ENCODE results near the gene HAND1.

HAND1 gene

GRCh38 chr5:154461531-154461930 lies 16.5 kb downstream of the HAND1 start:
- in situ Hi-C loops (cut with HindIII; ENCODE audit: low sequenced_read_pairs): no loop called here

DNA sequence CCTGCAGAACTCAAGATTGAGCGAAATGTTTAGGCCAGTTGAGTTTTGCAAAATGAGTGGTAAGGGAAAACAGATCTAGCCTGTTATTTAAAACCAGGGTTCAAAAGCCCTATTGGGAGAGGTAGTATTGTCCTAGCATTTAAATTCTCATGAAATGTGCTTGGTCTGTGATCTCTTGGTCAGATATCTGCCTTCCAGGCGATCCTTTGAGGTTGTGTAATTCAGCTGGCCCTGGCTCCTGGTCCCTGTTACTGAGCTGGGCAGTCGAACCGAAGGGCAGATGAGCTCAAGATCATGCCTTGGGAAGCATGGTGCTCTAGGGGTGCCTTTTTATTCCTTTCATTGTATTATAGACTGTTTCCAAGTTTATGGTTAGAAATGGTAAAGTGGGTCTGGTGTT lies 17.9 kb downstream of the HAND1 start:
- in situ Hi-C loops (cut with HindIII; ENCODE audit: low sequenced_read_pairs): no loop called here

- in situ Hi-C loops (cut with HindIII; ENCODE audit: low sequenced_read_pairs): loop anchor here (5.0 kb wide), 2 partner anchors 148 to 188 kb away; no protein-coding TSS in a partner anchor
Observed at GRCh38 chr5:154459015-154459414, 19.0 kb downstream of the HAND1 start.

GRCh38 chr5:154456540-154456939 lies 21.5 kb downstream of the HAND1 start:
- in situ Hi-C loops (cut with HindIII; ENCODE audit: low sequenced_read_pairs): loop anchor here (5.0 kb wide), 2 partner anchors 151 to 191 kb away; no protein-coding TSS in a partner anchor

GRCh38 chr5:154455585-154455984 lies 22.4 kb downstream of the HAND1 start:
- in situ Hi-C loops (cut with HindIII; ENCODE audit: low sequenced_read_pairs): loop anchor here (5.0 kb wide), 2 partner anchors 152 to 192 kb away; no protein-coding TSS in a partner anchor

DNA sequence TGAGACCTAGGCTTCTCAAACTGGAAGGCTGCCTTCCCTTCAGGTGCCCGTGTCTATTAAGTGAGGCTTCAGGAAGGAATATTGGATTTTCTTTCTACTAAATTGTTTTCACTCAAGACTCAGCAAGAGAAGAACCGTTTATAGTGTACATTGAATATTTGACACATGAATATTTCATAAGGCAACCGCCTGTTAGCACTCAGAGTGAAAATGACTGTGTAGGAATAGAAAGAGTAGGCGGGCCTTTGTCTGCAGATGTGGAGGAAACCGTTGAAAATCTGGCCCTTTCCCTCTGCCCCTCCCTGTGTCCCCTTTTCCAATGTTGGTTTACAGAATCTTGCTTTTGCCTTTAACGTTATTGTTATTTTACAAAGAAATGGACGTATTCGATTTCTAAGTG lies 26.1 kb downstream of the HAND1 start:
- in situ Hi-C loops (cut with HindIII; ENCODE audit: low sequenced_read_pairs): no loop called here

DNA sequence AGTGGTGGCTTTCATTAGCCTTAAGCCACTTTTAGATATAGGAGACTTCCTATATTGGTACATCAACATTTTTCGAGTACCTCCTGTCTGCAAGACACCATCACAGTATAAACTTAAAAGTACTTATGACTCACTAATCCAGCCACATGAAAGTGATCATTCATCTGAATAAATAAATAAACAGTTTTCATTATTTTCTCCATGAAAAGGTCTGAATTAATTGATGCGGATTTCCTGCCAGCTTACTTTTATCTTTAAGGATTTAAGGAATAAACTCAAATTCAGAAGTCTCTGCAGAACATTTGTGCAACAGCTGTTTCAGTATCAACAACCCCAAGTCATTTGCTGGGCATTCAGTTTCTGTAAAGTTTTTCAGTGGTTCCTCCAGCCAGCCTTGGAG lies 28.2 kb downstream of the HAND1 start:
- in situ Hi-C loops (cut with HindIII; ENCODE audit: low sequenced_read_pairs): no loop called here

- in situ Hi-C loops (cut with HindIII; ENCODE audit: low sequenced_read_pairs): no loop called here
Observed at GRCh38 chr5:154447089-154447725, 30.8 kb downstream of the HAND1 start.

DNA sequence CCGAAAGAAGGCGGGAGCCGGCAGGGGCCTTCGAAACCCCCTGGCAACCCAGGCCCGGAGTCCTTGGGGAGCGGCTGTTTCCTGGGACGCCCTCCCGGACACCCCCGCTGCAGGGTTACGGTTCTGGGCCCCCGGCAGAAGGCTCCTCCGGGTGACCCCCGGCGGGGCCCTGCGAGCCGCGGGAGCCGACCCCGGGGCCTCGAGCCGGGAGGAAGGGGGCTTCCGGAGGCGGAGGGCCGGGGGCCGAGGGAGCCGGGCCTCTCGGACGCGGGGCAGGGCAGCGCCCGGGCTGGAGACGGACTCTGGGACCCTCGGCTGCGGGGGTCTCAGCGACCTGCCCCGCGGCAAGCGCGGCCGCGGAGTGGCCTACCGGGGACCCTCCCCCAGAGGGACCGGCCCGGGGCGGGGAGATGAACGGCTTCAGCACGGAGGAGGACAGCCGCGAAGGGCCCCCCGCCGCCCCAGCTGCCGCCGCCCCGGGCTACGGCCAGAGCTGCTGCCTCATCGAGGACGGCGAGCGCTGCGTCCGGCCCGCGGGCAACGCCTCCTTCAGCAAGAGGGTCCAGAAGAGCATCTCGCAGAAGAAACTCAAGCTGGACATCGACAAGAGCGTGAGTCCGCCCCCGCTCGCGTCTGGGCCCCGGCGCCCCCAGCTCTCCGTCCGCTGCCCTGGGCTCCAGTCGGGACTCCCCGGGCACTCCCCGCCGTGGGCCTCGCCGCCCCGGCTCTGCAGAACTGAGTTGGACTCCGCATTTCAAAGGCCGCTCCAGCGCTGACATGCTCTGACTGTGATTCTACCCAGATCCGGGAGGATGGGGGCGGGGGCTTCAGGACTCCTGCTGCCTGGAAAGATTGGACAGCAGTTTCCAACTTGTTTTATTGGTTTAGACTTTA lies 31.6 kb downstream of the HAND1 start:
- in situ Hi-C loops (cut with HindIII; ENCODE audit: low sequenced_read_pairs): no loop called here

DNA sequence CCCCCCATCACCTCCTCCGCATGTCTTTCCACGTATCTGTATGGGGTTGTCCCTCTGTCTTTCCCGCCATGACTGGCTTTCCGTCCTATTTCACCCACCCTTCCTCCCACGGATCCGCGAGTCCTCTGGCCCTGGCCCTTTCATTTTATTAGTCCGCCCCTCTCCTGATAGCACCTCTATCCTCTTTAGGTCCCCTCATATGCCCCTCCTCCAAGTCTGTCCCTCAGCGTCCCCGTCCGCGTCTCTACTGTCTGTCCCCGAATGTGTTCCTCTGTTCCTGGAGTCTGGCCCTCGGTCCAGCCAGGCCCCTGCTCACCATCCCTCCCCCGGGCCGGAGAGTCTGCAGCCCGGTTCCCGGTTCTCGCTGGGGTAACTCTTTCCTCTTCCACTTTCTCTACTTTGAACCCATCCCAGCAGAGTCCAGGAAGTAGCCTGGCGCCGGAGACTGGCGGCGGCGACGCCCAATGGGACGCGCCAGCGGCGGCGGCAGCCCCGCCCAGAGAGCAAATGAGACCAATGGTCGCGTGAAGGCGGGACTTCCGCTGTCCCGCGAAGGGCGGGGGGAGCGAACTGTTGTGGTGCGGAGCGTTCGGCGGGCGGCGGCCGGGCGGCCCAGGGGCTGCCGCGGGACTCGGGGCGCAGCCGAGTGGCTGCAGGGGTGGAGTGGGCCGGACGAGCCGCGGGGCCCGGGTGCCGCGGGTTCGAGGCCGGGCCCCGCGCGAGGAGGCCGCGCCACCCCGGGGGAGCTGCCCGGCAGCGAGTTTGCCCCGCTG lies 32.4 kb downstream of the HAND1 start, which contains the start of gene SAP30L:
SAP30L (plus strand) TSS at position 576 of the 773 bp plus-strand sequence. CDS start 608 bp downstream, outside the sequence.
- in situ Hi-C loops (cut with HindIII; ENCODE audit: low sequenced_read_pairs): no loop called here

DNA sequence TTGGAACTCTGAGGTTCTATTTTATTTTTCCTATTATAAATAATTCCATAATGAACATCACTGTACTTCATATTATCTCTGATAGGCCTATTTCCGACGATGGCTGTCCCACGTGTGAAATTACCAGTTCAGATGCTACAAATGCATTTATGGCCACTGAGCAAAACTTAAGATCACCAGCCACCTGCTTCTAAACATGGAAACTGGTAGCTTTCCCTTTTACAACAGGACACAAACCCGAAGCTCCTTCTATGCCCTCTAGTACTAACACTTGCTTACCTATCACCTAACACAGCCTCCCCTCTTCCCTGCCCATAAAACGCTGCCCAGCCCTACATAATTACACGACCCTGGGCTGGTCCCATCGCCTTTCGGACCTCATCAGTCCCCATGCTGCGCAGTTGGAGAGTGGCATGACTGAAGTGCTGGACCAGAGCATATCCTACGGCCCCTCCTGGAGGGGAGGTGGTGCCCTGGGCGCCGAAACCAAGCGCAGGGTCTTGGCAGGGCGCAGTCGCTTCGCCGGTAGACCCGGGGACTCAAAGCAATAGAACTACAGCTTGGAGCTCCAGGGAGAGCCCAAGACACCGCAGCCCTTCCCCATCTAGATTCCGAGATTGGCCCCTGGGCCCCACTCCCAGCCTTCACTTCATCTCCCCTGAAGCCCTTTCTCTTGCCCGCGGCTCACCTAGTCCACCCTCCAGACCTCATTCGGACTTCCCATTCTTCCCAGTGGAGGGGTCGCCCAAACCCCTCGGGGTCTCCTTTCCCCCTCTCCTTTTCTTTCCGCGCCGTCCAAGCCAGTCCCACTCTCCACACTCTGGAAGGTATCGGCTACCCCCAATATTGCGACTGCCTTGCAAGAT lies 33.2 kb downstream of the HAND1 start:
- in situ Hi-C loops (cut with HindIII; ENCODE audit: low sequenced_read_pairs): no loop called here

- in situ Hi-C loops (cut with HindIII; ENCODE audit: low sequenced_read_pairs): no loop called here
Observed at GRCh38 chr5:154442801-154443200, 35.2 kb downstream of the HAND1 start.

GRCh38 chr5:154440540-154440939 lies 37.5 kb downstream of the HAND1 start:
- in situ Hi-C loops (cut with HindIII; ENCODE audit: low sequenced_read_pairs): no loop called here

DNA sequence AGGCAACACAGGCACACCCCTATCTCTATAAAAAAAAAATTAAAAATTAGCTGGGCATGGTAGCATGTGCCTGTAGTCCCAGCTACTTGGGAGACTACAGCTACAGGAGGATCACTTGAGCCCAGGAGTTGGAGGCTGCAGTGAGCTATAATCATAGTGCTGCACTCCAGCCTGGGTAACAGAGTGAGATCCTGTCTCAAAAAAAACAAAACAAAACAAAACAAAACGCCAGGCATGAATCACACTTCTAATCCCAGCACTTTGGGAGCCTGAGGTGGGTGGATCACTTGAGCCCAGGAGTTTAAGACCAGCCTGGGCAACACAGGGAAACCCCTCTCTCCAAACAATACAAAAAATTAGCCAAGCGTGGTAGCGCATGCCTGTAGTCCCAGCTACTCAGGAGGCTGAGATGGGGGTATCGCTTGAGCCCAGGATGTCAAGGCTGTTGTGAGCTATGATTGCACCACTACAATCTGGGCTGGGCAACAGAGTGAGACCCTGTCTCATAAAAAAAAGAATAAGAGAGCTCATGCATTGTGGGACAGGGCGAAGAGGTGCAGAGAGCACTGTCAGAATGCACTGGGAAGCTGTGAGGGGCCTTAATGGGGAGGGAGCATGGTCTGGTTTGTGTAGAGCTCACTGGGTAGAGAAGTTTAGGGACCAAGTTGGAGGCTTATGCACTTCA lies 40.6 kb downstream of the HAND1 start:
- in situ Hi-C loops (cut with HindIII; ENCODE audit: low sequenced_read_pairs): no loop called here

DNA sequence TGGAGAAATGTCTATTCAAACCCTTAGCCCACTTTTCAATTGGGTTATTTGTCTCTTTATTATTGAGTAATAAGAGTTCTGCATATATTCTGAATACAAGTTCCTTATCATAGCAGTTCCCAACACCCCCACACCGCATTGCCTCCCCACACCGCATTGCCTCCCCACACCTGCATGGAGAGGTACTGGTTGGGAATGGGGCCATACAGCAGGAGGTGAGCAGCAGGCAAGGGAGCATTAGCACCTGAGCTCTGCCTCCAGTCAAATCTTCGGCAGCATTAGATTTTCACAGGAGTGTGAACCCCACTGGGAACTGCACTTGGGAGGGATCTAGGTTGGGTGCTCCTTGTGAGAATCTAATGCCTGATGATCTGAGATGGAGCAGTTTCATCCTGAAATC lies 42.8 kb downstream of the HAND1 start:
- in situ Hi-C loops (cut with HindIII; ENCODE audit: low sequenced_read_pairs): no loop called here

GRCh38 chr5:154430961-154431630 lies 46.9 kb downstream of the HAND1 start:
- in situ Hi-C loops (cut with HindIII; ENCODE audit: low sequenced_read_pairs): no loop called here

GRCh38 chr5:154430466-154430865 lies 47.6 kb downstream of the HAND1 start:
- in situ Hi-C loops (cut with HindIII; ENCODE audit: low sequenced_read_pairs): no loop called here

GRCh38 chr5:154429341-154429740 lies 48.7 kb downstream of the HAND1 start:
- in situ Hi-C loops (cut with HindIII; ENCODE audit: low sequenced_read_pairs): no loop called here

DNA sequence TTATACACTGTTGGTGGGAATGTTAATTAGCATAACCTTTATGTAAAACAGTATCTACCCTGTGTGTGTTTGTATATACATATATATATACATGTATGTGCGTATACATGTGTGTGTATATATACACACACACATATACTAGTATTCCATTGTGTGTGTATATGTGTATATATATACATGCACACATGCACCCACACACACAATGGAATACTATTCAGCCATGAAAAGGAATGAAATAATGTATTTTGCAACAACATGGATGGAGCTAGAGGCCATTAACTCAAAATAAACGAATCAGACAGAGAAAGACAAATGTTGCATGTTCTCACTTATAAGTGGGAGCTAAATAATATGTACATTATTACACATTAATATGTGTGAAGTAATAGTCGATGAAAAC lies 49.8 kb downstream of the HAND1 start:
- in situ Hi-C loops (cut with HindIII; ENCODE audit: low sequenced_read_pairs): no loop called here

All from endothelial cell of hepatic sinusoid (primary cell).